GM10266 (cell line): ENCODE data around the gene CACNA1C.

Source experiments
- DNase-seq: peaks from one replicate; pipeline ENCODE4 v3.0.0; 2012; ENCODE audit errors: extremely low spot score
- TF ChIP-seq, protein P1 (sequence below): IDR thresholded peaks from 2 replicates; pipeline ENCODE4 v1.5.1; 2012; ENCODE audit warnings: mild to moderate bottlenecking, low read depth; ENCODE audit not compliant: control insufficient read depth, insufficient read depth; ENCODE audit errors: missing control alignments

The CACNA1C gene

DNA sequence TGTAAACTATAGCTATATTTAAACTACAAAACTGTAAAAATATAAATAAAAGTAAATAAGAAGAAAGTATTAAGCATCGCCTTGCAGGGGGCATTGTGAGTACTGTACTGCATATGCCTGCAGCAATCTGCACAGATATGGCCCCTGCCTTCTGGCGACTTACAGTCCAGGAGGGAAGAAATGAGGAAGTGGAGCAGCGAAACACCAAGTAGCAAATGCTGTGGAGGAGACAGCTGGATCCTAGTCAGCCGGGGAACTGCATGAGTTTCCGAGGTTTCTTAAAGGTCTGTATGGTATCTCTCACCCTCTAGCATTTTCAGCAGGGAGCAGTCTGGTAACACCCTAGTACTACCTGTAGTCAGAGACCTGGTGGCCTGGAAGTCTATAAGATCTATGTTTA lies 256.9 kb downstream of the CACNA1C start:
- DNase-seq: no peak
- TF ChIP-seq, protein P1, sequence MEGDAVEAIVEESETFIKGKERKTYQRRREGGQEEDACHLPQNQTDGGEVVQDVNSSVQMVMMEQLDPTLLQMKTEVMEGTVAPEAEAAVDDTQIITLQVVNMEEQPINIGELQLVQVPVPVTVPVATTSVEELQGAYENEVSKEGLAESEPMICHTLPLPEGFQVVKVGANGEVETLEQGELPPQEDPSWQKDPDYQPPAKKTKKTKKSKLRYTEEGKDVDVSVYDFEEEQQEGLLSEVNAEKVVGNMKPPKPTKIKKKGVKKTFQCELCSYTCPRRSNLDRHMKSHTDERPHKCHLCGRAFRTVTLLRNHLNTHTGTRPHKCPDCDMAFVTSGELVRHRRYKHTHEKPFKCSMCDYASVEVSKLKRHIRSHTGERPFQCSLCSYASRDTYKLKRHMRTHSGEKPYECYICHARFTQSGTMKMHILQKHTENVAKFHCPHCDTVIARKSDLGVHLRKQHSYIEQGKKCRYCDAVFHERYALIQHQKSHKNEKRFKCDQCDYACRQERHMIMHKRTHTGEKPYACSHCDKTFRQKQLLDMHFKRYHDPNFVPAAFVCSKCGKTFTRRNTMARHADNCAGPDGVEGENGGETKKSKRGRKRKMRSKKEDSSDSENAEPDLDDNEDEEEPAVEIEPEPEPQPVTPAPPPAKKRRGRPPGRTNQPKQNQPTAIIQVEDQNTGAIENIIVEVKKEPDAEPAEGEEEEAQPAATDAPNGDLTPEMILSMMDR: no peak

DNA sequence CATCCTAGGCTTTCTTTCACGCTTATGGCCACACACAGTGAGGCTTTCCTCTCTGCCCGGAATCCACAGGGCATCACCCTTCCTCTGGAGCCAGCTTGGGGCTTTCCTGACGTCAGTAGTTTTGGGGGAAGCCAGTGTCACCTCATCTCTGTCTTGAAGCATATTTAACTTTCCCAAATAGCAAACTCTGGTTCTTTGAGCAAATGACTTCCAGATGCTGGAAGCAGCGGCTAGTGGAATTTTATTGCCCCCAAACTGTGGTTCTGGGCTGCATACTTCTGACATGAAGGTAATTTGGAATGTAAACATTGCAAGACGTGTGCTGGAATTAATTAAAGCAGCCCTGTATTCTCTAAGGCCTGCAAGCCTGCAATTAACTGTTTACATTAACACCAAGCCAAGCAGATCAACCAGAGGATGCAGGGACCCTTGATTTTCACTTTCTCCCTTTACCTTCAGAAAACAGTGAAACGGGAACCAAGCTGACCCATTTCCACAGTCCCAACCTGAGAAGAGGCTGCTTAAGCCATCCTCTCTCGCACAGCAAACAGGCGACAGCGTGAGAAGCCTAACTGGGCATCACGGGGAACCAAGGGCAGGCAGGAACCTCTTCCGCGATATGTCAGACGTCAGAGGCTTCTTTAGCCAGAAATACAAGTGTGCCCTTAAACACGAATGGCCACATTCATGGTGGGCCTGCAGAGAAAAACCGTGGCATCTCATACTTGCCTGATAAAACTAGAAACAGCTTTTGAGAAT lies 258.4 kb downstream of the CACNA1C start:
- TF ChIP-seq, protein P1: no peak
- no peak for DNase-seq

DNA sequence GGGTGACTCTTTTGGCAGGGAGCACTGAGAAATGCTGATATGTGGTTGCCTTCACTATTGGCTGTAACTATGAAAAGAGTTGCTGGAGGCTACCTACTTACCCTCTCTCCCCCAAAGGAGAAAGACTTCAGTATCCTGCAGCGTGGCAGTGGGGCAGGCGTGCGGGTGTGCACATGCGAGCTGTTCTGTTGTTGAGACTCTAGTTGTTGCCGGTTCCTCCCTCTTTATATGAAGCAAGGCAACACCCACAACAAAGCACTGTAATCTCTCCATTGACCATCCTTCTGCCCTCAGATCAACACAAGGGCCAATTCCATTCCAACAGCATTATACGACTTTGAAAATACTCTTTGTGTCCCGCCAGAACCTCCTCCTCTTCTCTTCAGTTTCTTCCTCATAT lies 259.4 kb downstream of the CACNA1C start:
- TF ChIP-seq, protein P1: no peak
- DNase-seq: no peak

DNA sequence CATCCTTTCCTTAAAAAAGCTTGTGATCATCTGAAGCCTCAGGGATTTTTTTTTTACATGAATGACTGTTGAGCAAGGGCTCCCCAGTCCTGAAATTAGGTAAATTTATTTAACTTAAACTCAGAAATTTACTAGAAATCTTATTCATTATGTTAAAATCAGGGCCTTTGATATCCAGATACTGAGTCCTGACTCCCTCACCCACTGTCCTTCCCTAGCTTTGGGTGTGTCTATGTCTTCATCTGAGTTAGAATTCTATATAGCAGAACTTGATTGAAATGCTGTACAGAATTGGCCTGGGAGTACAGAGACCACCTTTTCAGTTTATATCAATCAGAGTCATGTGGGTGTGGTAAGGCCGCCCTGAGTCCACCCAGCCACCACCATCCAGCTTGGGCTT lies 260.0 kb downstream of the CACNA1C start:
- TF ChIP-seq, protein P1: no peak
- DNase-seq: no peak

DNA sequence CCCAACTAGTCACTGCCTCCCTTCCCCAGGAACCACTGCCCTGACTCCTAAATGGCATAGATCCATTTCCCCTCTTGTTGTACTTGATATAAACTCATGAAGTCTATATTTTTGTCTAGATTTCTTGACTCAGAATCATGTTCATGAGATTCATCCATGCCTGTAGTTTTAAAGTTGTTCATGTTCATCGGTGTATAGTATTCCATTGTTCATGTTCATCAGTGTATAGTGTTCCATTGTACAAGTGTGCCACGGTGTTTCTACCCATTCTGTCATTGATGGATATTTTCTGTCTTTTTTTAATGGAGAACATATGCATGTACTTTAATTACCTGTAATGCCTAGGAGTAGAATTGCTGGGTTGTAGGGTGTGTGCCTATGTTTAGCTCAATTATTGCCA lies 261.7 kb downstream of the CACNA1C start:
- TF ChIP-seq, protein P1: no peak
- no peak for DNase-seq

DNA sequence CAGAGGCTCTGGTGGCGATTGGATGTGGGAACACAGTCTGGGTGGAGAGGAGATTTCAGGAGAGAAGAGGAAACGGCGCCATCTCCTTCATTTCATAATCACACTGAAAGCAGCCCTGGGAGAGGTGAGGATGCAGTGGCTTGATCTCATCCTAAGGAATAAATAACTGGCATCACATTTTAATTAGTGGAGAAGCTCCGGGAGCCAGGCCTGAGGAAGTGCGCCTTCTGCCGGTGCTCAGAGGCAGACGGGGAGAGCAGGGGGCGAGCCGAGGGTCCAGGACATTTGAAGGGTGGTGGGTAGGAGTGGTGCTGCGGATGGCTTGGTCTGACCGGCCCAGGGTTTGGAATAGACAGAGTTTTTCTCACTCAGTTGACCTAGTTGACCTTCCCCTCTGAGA lies 265.0 kb downstream of the CACNA1C start:
- DNase-seq: no peak
- TF ChIP-seq, protein P1: no peak

DNA sequence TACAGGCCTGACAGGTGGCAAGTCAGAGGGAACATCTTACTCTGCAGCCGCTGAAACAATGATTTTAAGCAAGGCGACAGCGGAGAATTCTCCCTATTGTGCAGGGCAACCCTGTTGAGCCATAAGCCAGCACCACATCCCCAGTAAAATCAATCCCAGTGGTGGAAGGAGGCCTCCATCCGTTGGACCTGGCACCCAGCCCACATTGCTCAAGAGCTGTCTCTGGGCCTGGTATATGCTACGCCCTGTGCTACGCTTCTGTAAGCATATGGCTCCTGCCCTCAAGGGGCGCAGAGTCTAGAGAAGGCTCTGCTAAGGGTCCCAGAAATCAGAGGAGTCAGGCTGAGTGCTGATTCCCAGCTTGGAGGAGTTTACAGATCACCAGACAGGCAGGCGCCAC lies 265.5 kb downstream of the CACNA1C start:
- TF ChIP-seq, protein P1: no peak
- DNase-seq: no peak
